ENCODE results near the gene ATP5PD. TPM values are rescaled to one million over a fixed set of nuclear protein-coding genes. Genes with fewer than 3 reads are reported as not detected.

Gene ATP5PD
- total RNA-seq, 1 experiment from 2014 or later, result 344 TPM

DNA sequence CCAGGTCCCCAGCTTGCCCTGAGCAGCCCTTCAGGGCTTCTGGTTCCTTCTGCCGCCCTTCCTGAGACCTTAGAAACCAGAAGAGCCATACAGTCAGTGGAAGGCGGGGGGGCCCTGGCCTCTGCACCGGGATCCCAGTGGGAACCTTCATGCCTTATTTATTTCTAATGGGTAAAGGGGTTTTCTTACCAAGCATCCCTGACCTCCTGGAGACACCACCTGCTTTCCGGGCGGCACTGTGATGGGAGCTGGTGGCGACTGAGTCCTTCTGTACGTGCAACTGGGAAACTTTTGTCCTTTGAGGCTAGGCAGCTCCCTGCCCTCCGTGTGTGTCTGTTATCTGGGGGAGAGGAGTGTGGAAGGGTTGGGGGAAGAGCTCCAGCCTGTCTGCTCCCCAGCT lies 41.5 kb downstream of the ATP5PD start:
- Histone ChIP-seq H4K8ac (replicated peaks; ENCODE audit: insufficient read length, low read depth, low read length) (no peak overlapping the region), H3K9me3 (ENCODE audit: control insufficient read depth, low read depth, low read length) (no peaks in the 10 kb centered on the region), H3T11ph (ENCODE audit: low read length) (no peak overlapping the region), H3K27me3 (ENCODE audit: insufficient read depth, low read length) (no peaks in the 10 kb centered on the region), H3K4ac (ENCODE audit: low read depth, low read length) (no peak overlapping the region), H2BK15ac (ENCODE audit: low read depth, low read length) (no peak overlapping the region), H3K56ac (ENCODE audit: insufficient read length, low read depth, low read length) (no peak overlapping the region), H3K9ac (ENCODE audit: extremely low read depth, insufficient read length, low read length) (no peak overlapping the region), H3K79me1 (ENCODE audit: insufficient read depth, low read depth, low read length, poor library complexity, severe bottlenecking) (no peaks in the 10 kb centered on the region), H4K20me1 (ENCODE audit: control insufficient read depth, insufficient read depth, insufficient read length) (no peaks in the 10 kb centered on the region), H2BK120ac (ENCODE audit: low read depth, low read length, poor library complexity, severe bottlenecking) (no peak overlapping the region), H3K23me2 (ENCODE audit: insufficient read length, low read depth, low read length, poor library complexity, severe bottlenecking) (no peaks in the 10 kb centered on the region), H4K5ac (ENCODE audit: insufficient read length, low read depth, low read length) (no peak overlapping the region), H3K79me2 (ENCODE audit: insufficient read depth, low read length) (no peaks in the 10 kb centered on the region), H4K91ac (ENCODE audit: insufficient read length, low read depth, low read length) (no peak overlapping the region), H2BK12ac (ENCODE audit: insufficient read length, low read depth, low read length) (no peak overlapping the region), H3K18ac (ENCODE audit: insufficient read length, low read depth, low read length) (no peak overlapping the region), H3K4me1 (ENCODE audit: insufficient read depth, low read length) (no peaks in the 10 kb centered on the region), H3K27ac (ENCODE audit: insufficient read length, low read depth, low read length) (no peak overlapping the region), H2AK5ac (ENCODE audit: insufficient read length, low read length) (no peak overlapping the region), H3K23ac (ENCODE audit: insufficient read length, low read depth, low read length) (no peak overlapping the region), H3K14ac (ENCODE audit: insufficient read depth, low read length) (no peak overlapping the region), H2BK20ac (ENCODE audit: low read depth, low read length, poor library complexity, severe bottlenecking) (no peak overlapping the region), H2BK5ac (ENCODE audit: insufficient read length, low read length) (no peak overlapping the region), H3K4me2 (ENCODE audit: insufficient read depth, insufficient read length, low read length) (no peak overlapping the region), H2AFZ (ENCODE audit: low read length) (no peak overlapping the region)
- peaks cover 2% of the 10 kb centered on the region; the same call in 1 of the 2 replicates for H3K27me3 Mint-ChIP-seq (ENCODE audit: low read depth)
- no peaks in the 10 kb centered on the region for H3K4me1 Mint-ChIP-seq
- H3K9me3 Mint-ChIP-seq, result no peaks in the 10 kb centered on the region
- H3K27ac Mint-ChIP-seq, result peak overlapping the region in 2 of 3 experiments; percentile 53 to 83; a peak in 2 of 7 replicates
- TF ChIP-seq CTCF (conservative IDR thresholded peaks at IDR 0.05), result no peak
- H3K36me3 Mint-ChIP-seq (ENCODE audit: insufficient read depth in 1 of 3, low read depth in 3 of 3), result peaks cover 11 to 40% (median 32%) of the 10 kb centered on the region in 3 experiments; a peak in 6 of 7 replicates
- no peak overlapping the region for H3K4me3 Mint-ChIP-seq
- no peak for DNase-seq
- WGBS (ENCODE audit: extremely low coverage, insufficient read length, low lambda C conversion rate), result no CpG with 5 or more reads among the region's 8 CpGs
